ENCODE data around the gene FZD2.
"Not testable (repeated sequence)": the region's sequence is repeated elsewhere in the genome, so short reads cannot be mapped to it uniquely, and the experiment has no call there.

FZD2 gene

DNA sequence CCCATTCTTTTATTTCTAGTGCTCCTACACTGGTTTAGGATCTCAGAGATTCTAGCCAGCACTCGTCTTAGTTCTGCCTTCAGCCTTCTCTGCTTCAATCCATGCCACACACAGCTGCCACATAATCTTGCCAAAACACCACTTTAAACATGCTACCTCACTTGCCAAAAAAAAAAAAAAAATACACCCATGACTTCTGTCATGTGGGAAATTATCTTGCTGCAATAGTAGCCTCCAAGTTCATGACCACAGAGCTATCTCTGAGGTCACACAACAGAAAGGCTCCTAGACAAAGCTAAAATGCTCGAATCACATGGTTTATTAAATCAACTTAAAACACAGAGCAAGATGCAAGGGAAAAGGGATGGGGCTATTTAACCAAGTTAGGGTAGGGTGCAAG, 18.1 kb downstream of the FZD2 start:
- DNase-seq (ENCODE audit: low read depth in 2 of 2) = no peak

DNA sequence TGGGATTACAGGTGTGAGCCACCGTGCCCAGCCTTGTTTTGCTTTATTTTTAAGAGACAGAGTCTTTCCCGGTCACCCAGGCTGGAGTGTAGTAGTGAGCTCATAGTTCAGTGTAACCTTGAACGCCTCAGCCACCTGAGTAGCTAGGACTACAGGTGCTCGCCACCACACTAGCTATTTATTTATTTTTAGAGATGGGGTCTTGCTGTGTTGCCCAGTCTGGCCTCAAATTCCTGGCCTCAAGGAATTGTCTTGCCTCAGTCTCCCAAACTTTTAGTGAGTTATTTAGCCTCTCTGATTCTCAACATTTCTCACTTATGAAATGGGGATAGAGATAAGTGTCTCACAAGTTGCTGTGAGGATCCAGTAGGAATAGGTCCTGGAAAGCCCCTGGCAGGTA, 21.7 kb downstream of the FZD2 start:
- no peak for DNase-seq (ENCODE audit: low read depth in 2 of 2)

DNA sequence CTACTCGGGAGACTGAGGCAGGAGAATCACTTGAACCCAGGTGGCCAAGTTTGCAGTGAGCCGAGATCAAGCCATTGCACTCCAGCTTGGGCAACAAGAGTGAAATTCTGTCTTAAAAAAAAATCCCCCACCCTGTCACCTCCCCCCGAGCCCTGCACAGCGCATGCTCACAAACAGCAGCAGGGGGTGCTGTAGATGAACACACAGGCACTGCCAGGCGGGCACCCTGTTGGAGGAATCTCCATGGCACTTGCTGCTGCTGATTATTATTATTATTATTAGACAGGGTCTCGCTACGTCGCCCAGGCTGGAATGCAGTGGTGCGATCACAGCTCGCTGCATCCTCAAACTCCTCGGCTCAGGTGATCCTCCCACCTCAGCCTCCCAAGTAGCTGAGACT, 24.6 kb downstream of the FZD2 start:
- DNase-seq (ENCODE audit: low read depth in 2 of 2) = no peak

DNA sequence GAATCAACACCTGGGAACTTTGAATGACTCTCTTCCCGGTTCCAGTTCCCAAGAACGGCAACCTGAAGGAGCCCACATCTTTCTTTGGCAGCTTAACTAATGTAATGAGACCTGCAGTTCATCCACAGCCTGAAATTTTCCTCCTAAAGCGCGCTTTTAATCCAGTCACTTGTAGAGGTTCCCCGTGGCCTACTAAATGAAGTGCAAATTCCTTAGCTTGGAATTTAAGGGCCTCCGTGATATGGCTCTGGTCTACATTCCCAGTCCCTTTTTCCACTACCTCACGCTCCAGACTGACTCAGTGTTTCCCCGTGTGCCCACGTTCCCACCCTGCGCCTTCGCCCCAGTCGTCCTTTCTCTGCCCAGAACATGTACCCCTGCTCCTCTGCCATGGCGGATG, 27.2 kb downstream of the FZD2 start:
- DNase-seq (ENCODE audit: low read depth in 2 of 2) = no peak

DNA sequence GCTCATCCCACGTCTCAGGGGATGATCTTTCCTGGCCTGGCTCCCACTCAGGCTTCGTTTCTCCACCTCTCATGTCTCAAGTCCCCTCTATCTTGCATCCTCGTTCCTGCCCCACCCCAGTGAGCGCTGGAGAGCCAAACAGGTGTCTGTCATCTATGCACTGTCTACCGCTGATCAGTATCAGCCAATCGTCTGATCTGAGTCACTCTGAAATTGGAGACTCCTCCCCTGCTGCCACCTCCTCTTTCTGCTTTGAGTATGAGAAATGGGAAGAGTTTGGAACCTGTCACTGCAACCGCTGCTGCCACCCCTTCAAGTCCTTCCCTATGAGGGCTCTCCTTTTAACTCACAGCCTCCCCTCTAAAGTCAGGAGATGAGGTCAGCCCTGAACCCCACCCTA, 28.0 kb downstream of the FZD2 start:
- no peak for DNase-seq (ENCODE audit: low read depth in 2 of 2)

DNA sequence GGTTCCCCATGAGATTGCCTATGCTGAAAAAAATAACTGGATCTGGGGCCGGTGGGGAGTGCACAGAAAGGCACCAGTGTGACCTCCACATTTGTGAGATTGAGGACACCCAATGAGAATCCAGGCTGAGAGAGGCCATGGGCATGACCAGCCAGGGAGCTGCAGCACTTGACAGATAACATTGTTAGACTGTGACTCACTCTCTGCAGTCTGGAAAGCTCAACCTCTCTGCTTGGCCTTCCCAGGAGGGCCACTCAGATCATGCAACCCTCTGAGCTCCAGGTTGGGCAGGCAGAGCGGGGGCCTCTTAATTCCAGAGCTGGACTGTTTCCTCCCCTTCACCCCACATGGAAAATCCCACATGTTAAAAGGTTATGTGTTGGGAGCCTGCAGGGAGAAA, 30.1 kb downstream of the FZD2 start:
- no peak for DNase-seq (ENCODE audit: low read depth in 2 of 2)

DNA sequence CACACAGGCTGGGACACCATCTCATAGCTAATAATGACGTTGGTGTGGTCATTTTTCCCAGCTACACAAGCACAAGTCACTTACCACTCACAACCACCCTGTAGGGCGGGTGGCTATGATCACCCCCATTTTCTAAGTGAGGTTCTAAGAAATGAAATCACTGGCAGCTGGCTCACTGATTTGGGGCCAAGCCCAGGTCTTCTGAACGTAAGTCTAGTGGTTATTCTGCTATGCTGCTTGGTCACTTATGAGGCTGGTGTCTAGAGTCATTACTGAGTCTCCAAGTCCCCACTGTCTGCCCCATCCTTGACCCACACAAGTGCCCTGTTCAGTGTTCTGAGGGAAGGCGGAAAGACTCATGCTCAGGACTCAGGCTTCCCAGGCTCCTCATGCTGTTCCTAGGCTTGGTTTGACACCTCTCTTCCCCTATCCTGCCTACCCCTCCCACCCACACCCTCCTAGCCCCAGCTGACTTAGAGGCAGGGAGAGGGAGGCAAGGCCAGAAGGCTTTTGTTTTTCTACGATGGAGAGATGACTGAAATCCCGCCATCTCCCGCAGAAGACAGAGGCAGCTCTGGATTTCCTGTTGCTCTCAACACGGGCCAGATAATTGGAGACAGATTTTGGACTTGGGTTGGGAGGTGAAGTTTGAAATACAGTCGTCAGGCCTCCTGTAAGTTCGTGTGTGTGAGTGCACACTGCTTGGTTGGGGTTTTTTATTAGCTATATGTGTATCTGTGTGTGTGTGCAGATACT, 32.2 kb downstream of the FZD2 start:
- no peak for DNase-seq (ENCODE audit: low read depth in 2 of 2)

DNA sequence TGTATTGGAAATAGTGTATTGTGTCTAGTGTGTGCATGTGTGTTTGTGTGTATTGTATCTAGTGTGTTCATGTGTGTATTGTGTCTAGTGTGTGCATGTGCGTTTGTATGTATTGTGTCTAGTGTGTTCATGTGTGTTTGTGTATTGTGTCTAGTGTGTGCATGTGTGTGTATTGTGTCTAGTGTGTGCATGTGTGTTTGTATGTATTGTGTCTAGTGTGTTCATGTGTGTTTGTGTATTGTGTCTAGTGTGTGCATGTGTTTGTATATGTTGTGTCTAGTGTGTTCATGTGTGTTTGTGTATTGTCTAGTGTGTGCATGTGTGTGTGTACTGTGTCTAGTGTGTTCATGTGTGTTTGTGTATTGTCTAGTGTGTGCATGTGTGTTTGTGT, 32.8 kb downstream of the FZD2 start:
- DNase-seq (ENCODE audit: low read depth in 2 of 2) = not testable (repeated sequence)

DNA sequence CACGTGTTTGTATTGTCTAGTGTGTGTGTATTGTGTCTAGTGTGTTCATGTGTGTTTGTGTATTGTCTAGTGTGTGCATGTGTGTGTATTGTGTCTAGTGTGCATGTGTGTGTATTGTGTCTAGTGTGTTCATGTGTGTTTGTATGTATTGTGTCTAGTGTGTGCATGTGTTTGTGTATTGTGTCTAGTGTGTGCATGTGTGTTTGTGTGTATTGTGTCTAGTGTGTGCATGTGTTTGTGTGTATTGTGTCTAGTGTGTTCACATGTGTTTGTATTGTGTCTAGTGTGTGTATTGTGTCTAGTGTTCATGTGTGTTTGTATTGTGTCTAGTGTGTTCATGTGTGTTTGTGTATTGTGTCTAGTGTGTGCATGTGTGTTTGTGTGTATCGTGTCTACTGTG, 33.5 kb downstream of the FZD2 start:
- not testable (repeated sequence) for DNase-seq (ENCODE audit: low read depth in 2 of 2)

DNA sequence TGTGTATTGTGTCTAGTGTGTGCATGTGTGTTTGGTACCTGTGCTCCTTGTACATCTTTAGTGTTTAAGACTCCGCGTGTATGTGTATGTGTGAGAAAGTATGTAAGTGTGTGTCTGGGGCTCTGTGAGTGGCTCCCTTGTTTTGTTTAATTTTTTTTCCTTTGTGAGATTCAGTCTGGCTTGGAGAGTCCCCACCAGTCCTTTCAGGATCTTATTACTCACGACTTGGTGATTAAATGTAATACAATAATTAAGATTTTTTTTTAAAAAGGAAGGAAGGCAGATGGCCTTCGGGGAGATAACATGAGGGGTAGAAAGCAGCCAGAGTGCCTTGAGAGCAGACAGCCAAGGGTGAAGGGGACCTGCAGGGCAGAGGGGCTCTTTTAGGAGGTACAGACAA, 33.9 kb downstream of the FZD2 start:
- no peak for DNase-seq (ENCODE audit: low read depth in 2 of 2)

DNA sequence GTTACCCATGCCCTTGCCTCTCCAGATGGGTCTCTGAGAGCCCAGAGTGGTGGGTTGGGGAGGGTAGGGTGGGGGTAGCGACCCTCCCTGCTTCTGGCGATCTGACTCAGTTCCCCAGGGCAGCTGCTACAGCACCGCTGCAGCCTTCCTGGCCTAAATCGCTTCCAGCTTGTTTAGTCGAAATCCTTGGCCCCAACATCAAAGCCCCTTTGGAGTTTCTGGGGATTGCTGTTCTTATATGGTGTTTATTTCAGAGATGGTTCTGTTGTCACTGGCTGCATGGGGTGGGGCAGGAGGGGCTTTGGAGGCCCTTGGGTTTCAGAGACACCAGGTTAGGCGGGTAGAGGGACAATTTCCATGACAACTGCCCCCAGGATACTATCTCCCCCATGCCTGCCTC, 35.9 kb downstream of the FZD2 start:
- no peak for DNase-seq (ENCODE audit: low read depth in 2 of 2)

DNA sequence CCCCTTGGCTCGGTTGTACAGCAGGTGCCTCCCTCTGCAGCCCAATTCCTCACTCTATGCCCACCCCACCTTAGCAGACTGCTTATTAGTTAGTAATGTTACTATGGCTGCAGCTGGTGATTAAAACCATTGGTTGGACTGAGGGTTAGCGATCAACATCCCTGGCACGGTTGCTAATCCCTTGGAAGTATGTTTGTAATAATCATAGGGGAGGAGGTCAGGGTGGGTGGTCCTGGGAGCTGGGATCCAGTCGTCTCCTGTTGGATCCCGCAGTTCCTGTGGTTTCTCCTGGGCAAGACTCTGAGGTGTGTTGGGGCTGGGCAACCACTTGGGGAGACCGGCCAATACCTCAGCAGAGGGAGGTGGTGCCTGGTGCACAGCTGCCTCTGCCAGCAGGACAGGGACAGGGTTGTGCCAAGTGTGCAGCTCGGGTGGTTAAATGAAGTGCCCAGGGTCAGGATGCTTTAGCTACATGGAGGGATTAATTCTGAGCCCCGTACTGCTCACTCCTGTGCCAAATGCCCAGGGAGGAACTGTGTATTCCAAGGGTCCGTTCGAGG, 38.0 kb downstream of the FZD2 start:
- no peak for DNase-seq (ENCODE audit: low read depth in 2 of 2)

DNA sequence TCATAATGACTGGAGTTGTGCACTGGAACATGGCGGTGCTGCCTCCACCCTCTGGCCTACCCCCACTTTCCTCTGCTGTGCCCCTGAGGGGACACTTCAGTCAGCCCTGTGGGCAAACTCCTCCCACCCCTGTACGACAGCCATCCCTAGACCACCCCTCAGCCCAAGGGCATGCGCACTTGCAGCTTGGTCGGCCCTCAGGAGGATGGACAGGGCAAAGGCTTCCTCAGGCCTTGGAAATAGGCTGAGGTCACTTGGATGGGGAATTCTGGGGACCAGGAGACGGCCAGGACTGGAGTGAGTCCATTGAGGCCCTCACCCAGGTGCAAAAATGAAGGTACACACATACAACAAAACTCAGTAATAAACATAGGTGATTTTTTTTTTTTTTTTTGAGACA, 41.0 kb downstream of the FZD2 start:
- no peak for DNase-seq (ENCODE audit: low read depth in 2 of 2)

DNA sequence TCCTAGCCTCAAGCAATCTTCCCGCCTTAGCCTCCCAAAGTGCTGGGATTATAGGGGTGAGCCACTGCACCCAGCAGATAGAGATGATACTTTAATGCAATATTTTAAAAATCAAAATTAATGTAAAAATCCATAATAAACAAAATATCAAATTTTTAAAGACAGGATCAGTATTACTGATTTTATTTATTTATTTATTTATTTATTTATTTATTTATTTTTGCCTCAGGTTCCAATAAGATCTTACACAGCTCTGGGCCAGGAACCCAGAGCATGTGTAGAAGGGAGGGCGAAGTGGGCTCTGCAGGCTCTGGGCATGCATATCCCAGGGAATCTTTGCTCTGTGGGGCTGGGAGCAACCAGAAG, 41.6 kb downstream of the FZD2 start:
- DNase-seq (ENCODE audit: low read depth in 2 of 2) = no peak

DNA sequence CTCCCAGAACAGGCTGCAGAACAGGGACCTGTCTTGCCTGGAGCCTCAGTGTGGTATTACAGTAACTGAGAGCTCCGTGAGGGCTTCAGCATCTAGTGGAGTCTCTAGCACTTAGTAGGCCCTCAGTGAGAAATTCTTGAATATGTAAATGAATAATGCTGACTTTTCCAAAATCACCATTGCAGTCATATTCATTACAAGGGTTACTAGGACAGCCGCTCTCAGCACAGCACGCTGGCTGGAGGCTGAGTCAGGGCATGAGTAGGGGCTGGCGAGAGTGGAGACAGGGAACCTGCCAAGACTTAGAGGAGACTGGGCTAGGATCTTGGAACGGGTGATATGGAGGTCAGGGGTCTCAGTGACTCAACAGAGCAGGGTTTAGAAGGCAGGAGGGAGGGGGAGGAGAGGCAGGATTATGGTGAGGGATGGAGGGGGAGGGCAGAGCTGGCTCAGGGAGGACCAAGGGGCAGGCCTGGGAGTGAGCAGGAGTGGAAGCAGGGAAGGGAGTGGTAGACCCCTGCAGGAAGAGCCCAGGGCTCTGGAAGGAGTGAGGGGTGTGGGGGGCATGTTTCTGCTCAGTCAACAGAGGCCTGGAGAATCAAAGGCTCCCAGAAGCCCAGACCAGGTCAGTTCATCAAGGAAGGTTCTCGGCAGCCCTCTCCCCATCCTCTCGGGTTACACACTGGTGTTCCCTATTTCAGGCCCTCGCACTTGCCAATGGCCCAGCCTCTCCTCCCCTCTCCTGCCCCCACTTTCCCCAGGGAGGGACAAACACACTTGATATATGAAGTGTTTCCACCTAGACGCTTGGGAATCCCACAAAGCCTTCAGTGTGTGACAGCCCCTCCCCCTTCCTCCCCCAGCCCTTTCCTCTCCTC, 42.3 kb downstream of the FZD2 start:
- no peak for DNase-seq (ENCODE audit: low read depth in 2 of 2)

DNA sequence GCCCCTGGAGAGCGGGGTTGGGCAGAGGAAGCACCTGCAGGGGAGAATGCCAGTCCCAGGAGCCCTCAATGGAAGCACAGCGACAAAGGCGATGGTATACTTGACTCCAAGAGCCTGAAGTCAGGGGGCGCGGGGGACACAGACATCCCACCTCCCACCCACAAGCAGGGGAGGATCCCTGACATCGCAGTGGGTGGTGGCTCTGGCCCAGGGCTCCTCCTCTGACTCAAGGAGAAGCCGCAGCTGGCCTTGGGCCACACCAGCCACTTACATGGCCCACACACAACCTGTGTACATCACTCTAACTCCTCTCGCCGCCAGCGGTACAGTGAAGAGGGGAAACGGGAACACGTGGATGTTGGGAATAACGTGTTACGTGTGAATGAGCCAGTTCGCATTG, 44.3 kb downstream of the FZD2 start:
- DNase-seq (ENCODE audit: low read depth in 2 of 2) = no peak

DNA sequence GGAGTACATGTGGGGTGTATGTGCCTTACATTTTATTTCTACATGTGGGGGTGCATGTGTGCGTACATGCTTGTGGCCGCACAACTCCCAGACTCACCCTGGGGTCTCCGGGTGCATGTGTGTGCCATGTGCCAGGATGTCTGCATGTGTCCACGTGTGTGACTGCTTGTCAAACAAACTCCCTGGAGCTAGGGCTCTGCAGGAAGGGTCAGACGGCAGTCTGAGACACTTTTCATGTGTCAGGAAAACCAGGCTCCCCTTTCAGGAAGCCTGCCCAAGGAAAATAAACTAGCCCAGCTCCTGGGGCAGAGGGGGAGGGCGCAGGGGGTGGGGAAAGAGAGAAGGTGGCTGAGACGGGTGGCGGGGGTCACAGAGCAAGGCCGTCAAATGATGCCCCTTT, 44.7 kb downstream of the FZD2 start:
- no peak for DNase-seq (ENCODE audit: low read depth in 2 of 2)

DNA sequence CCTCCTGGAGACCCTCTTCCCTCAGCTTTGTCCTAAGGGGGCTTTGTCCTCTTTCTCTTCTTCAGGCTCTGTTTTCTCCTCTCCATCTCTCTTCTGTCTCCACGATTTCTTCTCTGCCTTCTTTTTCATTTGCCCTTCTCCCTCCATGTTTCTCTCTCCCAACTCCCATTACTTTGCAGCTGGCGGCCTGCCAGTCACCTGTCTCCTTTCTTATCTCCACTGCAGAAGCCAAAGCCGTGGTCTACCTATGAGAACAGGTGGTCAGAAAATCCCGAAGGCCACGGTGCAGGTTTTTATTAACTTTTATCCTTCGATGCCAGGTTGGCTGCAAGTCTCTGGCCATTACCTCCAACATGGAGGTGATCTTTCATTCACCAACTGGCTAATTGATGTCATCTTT, 45.1 kb downstream of the FZD2 start:
- DNase-seq (ENCODE audit: low read depth in 2 of 2) = no peak

DNA sequence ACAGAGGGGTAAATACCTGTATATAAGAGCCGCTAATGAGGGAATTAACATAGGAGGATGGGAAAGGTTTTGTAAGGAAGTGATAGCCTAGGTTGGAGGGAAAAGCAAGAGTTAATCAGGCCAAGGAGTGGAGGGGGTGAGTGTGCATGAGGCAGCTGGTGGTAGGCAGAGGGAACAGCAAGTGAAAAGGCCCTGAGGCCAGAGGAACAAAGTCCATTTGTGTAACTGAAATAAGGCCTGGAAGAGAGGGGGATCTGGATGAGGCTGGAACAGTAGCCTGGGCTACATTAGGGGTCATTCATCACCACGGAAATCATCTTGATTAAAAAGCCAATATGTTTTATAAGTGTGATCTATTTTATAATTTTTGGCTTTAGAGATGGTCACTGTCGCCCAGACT, 45.7 kb downstream of the FZD2 start:
- DNase-seq (ENCODE audit: low read depth in 2 of 2) = no peak

DNA sequence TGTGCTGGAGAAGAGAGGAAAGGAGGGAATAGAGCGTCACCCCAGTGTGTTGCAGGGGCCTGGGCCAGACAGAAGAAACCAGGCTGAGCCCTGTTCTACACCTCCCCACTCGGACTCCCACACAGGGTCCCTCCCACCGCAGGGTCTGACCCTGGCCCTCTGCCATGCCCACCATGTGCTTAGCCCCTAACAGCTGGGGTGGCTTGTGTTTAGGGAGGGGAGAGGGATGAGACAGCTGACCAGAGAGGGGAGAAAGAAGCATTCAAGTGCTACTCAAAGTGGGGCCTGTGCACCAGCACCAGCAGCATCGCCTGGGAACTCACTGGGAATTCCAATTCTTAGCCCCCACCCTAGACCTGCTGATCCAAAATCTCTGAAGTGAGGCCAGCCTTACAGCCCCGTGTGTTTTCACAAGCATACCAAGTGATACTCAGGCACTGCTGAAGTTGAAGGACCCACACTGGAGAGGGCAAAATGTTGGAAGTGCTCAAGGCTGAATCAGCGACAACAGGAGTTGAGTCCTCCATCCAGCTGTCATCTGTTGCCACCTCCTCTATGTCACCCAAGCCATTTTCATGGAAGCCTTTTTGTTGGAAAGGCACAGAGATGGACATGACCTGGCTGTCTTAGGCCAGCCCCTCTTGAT, 47.0 kb downstream of the FZD2 start:
- no peak for DNase-seq (ENCODE audit: low read depth in 2 of 2)

DNA sequence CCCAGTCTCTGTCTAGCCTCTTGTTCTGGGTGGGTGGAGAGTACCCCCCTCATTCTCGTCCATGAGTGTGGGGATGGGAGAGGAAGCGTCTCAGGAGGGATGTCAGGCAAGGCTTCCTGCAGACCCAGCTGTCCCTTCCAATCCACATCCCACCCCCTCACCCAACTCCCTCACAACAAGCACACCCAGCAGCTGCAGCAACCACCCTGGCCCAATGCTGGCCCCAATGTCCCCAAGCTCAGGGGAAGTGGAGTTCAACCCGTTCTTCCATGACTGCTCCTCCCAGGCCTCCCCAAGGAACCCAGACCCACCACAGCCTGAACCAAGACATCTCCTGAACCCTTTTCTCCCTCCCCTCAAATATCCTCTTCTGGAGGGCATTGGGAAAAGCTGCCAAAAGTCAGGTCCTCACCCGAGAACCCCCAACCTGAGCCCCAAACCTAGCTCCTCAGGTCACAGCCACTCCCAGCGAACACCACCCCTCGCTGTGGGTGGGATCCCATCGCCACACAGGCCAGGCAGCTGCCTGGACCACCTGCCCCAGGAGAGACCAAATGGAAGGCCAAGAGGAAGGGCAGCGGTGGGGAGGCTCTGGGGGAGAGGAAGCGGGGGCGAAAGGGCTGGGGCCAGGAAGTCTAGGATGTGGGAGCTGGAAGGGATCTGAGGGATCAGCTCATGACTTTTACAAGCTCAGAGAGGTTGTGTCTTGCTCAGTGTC, 47.6 kb downstream of the FZD2 start:
- no peak for DNase-seq (ENCODE audit: low read depth in 2 of 2)

DNA sequence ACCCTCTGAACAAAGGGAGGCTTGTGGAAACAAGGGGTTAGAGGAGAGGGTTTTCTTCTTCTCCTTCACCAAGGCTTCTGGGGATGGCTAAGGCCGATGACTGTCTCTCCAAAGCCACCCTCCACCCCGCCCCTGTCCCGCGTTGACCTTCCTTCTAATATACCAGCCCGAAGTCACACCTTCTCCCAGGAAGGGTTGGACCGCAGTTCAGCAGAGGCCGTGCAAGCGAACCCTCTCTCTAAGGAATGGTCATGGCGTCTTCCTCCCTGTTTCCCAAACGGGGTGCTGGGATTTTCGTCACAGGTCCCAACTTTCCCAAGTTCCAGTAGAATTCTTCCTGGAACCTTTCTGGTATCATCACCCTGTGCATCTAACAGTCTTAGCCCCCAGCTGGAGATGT, 49.4 kb downstream of the FZD2 start:
- no peak for DNase-seq (ENCODE audit: low read depth in 2 of 2)
